Measurements from ENCODE around the gene TIMD4. TPM values are rescaled to one million over a fixed set of nuclear protein-coding genes. Genes with fewer than 3 reads are reported as not detected.
"Not testable (repeated sequence)": the region's sequence is repeated elsewhere in the genome, so short reads cannot be mapped to it uniquely, and the experiment has no call there.

Gene TIMD4
- total RNA-seq, 1 experiment from 2014 or later, result not detected

- Histone ChIP-seq H3K9me3 (ENCODE audit: control insufficient read depth, insufficient read depth, low read depth, low read length) (no peaks in the 10 kb centered on the region), H3K27me3 (ENCODE audit: control insufficient read depth, insufficient read depth, low read length) (no peaks in the 10 kb centered on the region), H3K27ac (ENCODE audit: low read length) (no peak overlapping the region), H3K36me3 (ENCODE audit: control insufficient read depth, insufficient read depth, low read length) (no peaks in the 10 kb centered on the region), H3K4me3 (ENCODE audit: low read depth in 2 of 2, low read length in 2 of 2) (no peak overlapping the region), H3K4me1 (ENCODE audit: control insufficient read depth, insufficient read depth, low read length) (no peaks in the 10 kb centered on the region)
- ATAC-seq (no peak), DNase-seq (ENCODE audit: low read depth, low spot score) (no peak)
- CTCF ChIA-PET, result no interaction called here
- intact Hi-C loops (cut with micrococcal nuclease; ENCODE audit: unreplicated experiment), result no loop called here
- no TSS peak for BruUV-seq (replicated peaks)
- POLR2A ChIA-PET, result no interaction called here
- in situ Hi-C loops (cut with HindIII; ENCODE audit: low pct_unique_long_range_greater_than_20kb, low sequenced_read_pairs), result no loop called here
- TF ChIP-seq POLR2AphosphoS5 (IDR thresholded peaks at IDR 0.05; ENCODE audit: low read depth, low read length) (no peak), SIN3A (IDR thresholded peaks at IDR 0.05; ENCODE audit: borderline replicate concordance, insufficient read depth, low read depth, low read length) (no peak), TCF7L2 (IDR thresholded peaks at IDR 0.05; ENCODE audit: low read depth, low read length) (no peak), CTCF (IDR thresholded peaks at IDR 0.05) (no peak), REST (IDR thresholded peaks at IDR 0.05; ENCODE audit: insufficient read depth in 1 of 2, low read depth in 2 of 2, low read length in 1 of 2) (no peak)
Observed at GRCh38 chr5:156971415-156971814, 8.4 kb upstream of the TIMD4 start.

GRCh38 chr5:156967386-156967785, 4.4 kb upstream of the TIMD4 start:
- intact Hi-C loops (cut with micrococcal nuclease; ENCODE audit: unreplicated experiment); H3K4me1 ChIP-seq (ENCODE audit: control insufficient read depth, insufficient read depth, low read length); CTCF ChIA-PET; ATAC-seq; H3K27ac ChIP-seq (ENCODE audit: low read length); BruUV-seq (replicated peaks); H3K9me3 ChIP-seq (ENCODE audit: control insufficient read depth, insufficient read depth, low read depth, low read length); H3K4me3 ChIP-seq (ENCODE audit: low read depth in 2 of 2, low read length in 2 of 2); in situ Hi-C loops (cut with HindIII; ENCODE audit: low pct_unique_long_range_greater_than_20kb, low sequenced_read_pairs); H3K36me3 ChIP-seq (ENCODE audit: control insufficient read depth, insufficient read depth, low read length); DNase-seq (ENCODE audit: low read depth, low spot score); H3K27me3 ChIP-seq (ENCODE audit: control insufficient read depth, insufficient read depth, low read length); POLR2A ChIA-PET: not testable (repeated sequence)

GRCh38 chr5:156956321-156956720, 6.7 kb downstream of the TIMD4 start:
- in situ Hi-C loops (cut with HindIII; ENCODE audit: low pct_unique_long_range_greater_than_20kb, low sequenced_read_pairs) (no loop called here), intact Hi-C loops (cut with micrococcal nuclease; ENCODE audit: unreplicated experiment) (no loop called here)
- BruUV-seq (replicated peaks), result no TSS peak
- ChIA-PET CTCF (no interaction called here), POLR2A (no interaction called here)
- Histone ChIP-seq H3K9me3 (ENCODE audit: control insufficient read depth, insufficient read depth, low read depth, low read length) (no peaks in the 10 kb centered on the region), H3K27me3 (ENCODE audit: control insufficient read depth, insufficient read depth, low read length) (no peaks in the 10 kb centered on the region), H3K27ac (ENCODE audit: low read length) (no peak overlapping the region), H3K4me3 (ENCODE audit: low read depth in 2 of 2, low read length in 2 of 2) (no peak overlapping the region), H3K36me3 (ENCODE audit: control insufficient read depth, insufficient read depth, low read length) (no peaks in the 10 kb centered on the region), H3K4me1 (ENCODE audit: control insufficient read depth, insufficient read depth, low read length) (no peaks in the 10 kb centered on the region)
- TF ChIP-seq POLR2AphosphoS5 (IDR thresholded peaks at IDR 0.05; ENCODE audit: low read depth, low read length) (no peak), REST (IDR thresholded peaks at IDR 0.05; ENCODE audit: insufficient read depth in 1 of 2, low read depth in 2 of 2, low read length in 1 of 2) (no peak), SIN3A (IDR thresholded peaks at IDR 0.05; ENCODE audit: borderline replicate concordance, insufficient read depth, low read depth, low read length) (no peak), CTCF (IDR thresholded peaks at IDR 0.05) (no peak), TCF7L2 (IDR thresholded peaks at IDR 0.05; ENCODE audit: low read depth, low read length) (no peak)
- DNase-seq (ENCODE audit: low read depth, low spot score) (no peak), ATAC-seq (no peak)
